SK-N-MC (cell line): ENCODE data around the gene SLC17A2.

Experiments used
- EZH2 ChIP-seq: fragments of 200-600 bp; sonication (generic); IDR thresholded peaks from one replicate; pipeline ENCODE4 v1.6.1; 2017; ENCODE audit warnings: antibody characterized with exemption
- FOXP2 ChIP-seq: optimal IDR thresholded peaks from 2 replicates; pipeline ENCODE3; 2011; ENCODE audit warnings: mild to moderate bottlenecking, moderate library complexity; ENCODE audit not compliant: insufficient read depth; ENCODE audit errors: extremely low read length, control extremely low read depth
- POLR2AphosphoS5 ChIP-seq: IDR thresholded peaks from 2 replicates; pipeline ENCODE4 v1.6.1; 2012; ENCODE audit warnings: mild to moderate bottlenecking, low read depth, low read length, borderline replicate concordance

DNA sequence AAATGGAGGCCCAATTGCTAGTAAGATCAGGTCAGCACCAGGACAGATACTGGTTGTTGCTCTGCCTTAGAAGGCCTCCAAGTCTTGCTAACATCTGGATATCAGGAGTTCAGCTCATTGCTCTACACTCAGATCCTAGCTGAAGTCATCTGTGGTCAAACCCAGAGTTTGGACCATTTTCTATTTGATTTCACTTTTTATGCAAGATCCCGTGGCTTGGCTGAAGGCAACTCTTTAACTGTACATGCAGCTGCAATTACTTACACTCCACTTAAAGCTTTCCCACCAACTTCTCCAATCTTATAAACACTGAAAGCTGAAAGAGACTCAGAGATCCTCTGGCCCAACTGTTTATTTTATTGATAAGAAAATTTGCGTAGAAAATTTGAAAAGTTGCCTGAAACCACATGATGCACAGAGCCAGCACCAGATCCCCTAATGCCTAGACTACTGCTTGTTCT lies 2.7 kb downstream of the SLC17A2 start:
- TF ChIP-seq FOXP2: no peak
- no peak for TF ChIP-seq EZH2
- no peak for TF ChIP-seq POLR2AphosphoS5
